Superior temporal gyrus (tissue), 1 donor: Measurements from ENCODE around the gene PFN1.
A peak's percentile ranks its signal among the peaks of the same experiment; 100 is the strongest.

Experiments
- DNase-seq: peaks from one replicate; pipeline ENCODE4 v3.0.0-alpha.2; 2016; ENCODE audit errors: extremely low spot score

The PFN1 gene

GRCh38 chr17:4948166-4948930 lies at the start of gene PFN1:
PFN1 (minus strand) TSS chr17:4948530; CDS start chr17:4948394, 136 bp downstream.
- peak; percentile 70 for DNase-seq

GRCh38 chr17:4997302-4998026 lies 49.1 kb upstream of the PFN1 start, which contains the start of the genes INCA1 and KIF1C:
INCA1 (minus strand) TSS chr17:4997522; CDS start chr17:4994437, 3,085 bp downstream.
KIF1C (plus strand) TSS chr17:4997950; CDS start chr17:5000247, 2,297 bp downstream.
- peak; percentile 92 for DNase-seq

GRCh38 chr17:4994081-4994595 lies 45.8 kb upstream of the PFN1 start:
- DNase-seq: no peak

GRCh38 chr17:4987767-4988567 lies 39.6 kb upstream of the PFN1 start:
- DNase-seq: no peak

- peak; percentile 86 for DNase-seq
Observed at GRCh38 chr17:4986951-4987766, 38.8 kb upstream of the PFN1 start, which contains the start of gene CAMTA2. CAMTA2 (minus strand) TSS chr17:4987675; CDS start chr17:4986222, 1,453 bp downstream.

GRCh38 chr17:4986403-4986802 lies 38.1 kb upstream of the PFN1 start:
- DNase-seq: no peak

- DNase-seq: no peak
Observed at GRCh38 chr17:4982305-4982704, 34.0 kb upstream of the PFN1 start.

GRCh38 chr17:4980644-4981216 lies 32.4 kb upstream of the PFN1 start:
- DNase-seq: peak; percentile 67

- no peak for DNase-seq
Observed at GRCh38 chr17:4978726-4979125, 30.4 kb upstream of the PFN1 start.

GRCh38 chr17:4974115-4974670 lies 25.9 kb upstream of the PFN1 start:
- DNase-seq: no peak

- DNase-seq: no peak
Observed at GRCh38 chr17:4973256-4974114, 25.2 kb upstream of the PFN1 start.

- DNase-seq: no peak
Observed at GRCh38 chr17:4972752-4973151, 24.4 kb upstream of the PFN1 start.

- no peak for DNase-seq
Observed at GRCh38 chr17:4972322-4972721, 24.0 kb upstream of the PFN1 start.

GRCh38 chr17:4971826-4972225 lies 23.5 kb upstream of the PFN1 start:
- no peak for DNase-seq

- DNase-seq: no peak
Observed at GRCh38 chr17:4970273-4970672, 21.9 kb upstream of the PFN1 start.

- no peak for DNase-seq
Observed at GRCh38 chr17:4969551-4970173, 21.3 kb upstream of the PFN1 start.

- DNase-seq: no peak
Observed at GRCh38 chr17:4969047-4969550, 20.8 kb upstream of the PFN1 start.

- DNase-seq: no peak
Observed at GRCh38 chr17:4968486-4969046, 20.2 kb upstream of the PFN1 start.
